Measurements from ENCODE around the gene PTPN21.

DNA sequence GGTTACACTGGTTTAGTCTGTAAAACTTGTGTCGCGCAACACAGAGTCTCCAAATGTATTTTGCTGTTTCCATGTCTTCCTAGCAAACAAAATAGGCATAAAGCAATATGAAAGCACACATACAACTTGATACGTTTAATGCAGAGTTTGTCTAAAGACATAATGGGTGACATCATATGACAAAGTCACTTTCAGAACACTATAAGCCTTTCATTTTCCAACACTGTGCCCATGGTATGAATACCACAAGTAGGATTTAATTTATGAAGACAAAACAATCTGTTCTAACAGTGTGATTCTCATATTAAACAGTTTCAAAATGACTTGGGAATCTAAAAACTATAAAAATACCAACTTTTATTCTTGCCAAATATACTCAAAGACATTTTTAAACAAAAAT is 58.4 kb downstream of the PTPN21 start:
- TF ChIP-seq, protein P1, sequence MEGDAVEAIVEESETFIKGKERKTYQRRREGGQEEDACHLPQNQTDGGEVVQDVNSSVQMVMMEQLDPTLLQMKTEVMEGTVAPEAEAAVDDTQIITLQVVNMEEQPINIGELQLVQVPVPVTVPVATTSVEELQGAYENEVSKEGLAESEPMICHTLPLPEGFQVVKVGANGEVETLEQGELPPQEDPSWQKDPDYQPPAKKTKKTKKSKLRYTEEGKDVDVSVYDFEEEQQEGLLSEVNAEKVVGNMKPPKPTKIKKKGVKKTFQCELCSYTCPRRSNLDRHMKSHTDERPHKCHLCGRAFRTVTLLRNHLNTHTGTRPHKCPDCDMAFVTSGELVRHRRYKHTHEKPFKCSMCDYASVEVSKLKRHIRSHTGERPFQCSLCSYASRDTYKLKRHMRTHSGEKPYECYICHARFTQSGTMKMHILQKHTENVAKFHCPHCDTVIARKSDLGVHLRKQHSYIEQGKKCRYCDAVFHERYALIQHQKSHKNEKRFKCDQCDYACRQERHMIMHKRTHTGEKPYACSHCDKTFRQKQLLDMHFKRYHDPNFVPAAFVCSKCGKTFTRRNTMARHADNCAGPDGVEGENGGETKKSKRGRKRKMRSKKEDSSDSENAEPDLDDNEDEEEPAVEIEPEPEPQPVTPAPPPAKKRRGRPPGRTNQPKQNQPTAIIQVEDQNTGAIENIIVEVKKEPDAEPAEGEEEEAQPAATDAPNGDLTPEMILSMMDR (IDR thresholded peaks at IDR 0.05) = no peak
- no peak for TF ChIP-seq POLR2A (IDR thresholded peaks at IDR 0.05)

All from uterus (tissue), 2 donors.